ENCODE results near the gene ZNF70.
A peak's percentile ranks its signal among the peaks of the same experiment; 100 is the strongest.

Gene ZNF70

GRCh38 chr22:23750714-23751440, at the start of gene ZNF70:
Gene ZNF70, minus strand, starts transcription at chr22:23751112. Its CDS starts 5,972 bp downstream, at chr22:23745140.
- H3K27ac ChIP-seq (ENCODE audit: low read depth, low read length, poor library complexity, severe bottlenecking): peak within 1 kb of the TSS; percentile 94
- no peaks in the 10 kb centered on the region for H3K9me2 ChIP-seq (ENCODE audit: low read depth, low read length)
- H3K9ac ChIP-seq (ENCODE audit: low read length): peak within 1 kb of the TSS; percentile 97
- H3F3A ChIP-seq (ENCODE audit: insufficient read depth, low read length): peaks cover 4% of the 10 kb centered on the region; the same call in 1 of the 2 replicates
- H3K36me3 ChIP-seq (ENCODE audit: insufficient read depth, low read length): no peaks in the 10 kb centered on the region
- peak; percentile 27; the same call in 1 of the 2 replicates for TF ChIP-seq CTCF (IDR thresholded peaks at IDR 0.05; ENCODE audit: low read length)
- no peak for TF ChIP-seq EZH2 (IDR thresholded peaks at IDR 0.05; ENCODE audit: borderline replicate concordance, low read length)
- H3K4me1 ChIP-seq (ENCODE audit: insufficient read depth, low read length, severe bottlenecking): peaks cover 57% of the 10 kb centered on the region
- no peak within 1 kb of the TSS for H2AFZ ChIP-seq (ENCODE audit: low read length)
- peak within 1 kb of the TSS; percentile 98 for H3K4me2 ChIP-seq (ENCODE audit: low read length)
- H3K79me2 ChIP-seq (ENCODE audit: insufficient read depth, low read length): no peaks in the 10 kb centered on the region
- H4K20me1 ChIP-seq (ENCODE audit: insufficient read depth, low read length): no peaks in the 10 kb centered on the region
- no peaks in the 10 kb centered on the region for H3K9me3 ChIP-seq (ENCODE audit: low read length)
- peak within 1 kb of the TSS; percentile 94 for H3K4me3 ChIP-seq (ENCODE audit: low read depth, low read length, poor library complexity, severe bottlenecking)
- H3K27me3 ChIP-seq (ENCODE audit: insufficient read depth, low read length): no peaks in the 10 kb centered on the region

GRCh38 chr22:23796461-23796860, 45.5 kb upstream of the ZNF70 start:
- H3K27ac ChIP-seq (ENCODE audit: low read depth, low read length, poor library complexity, severe bottlenecking): no peak overlapping the region
- H3K4me2 ChIP-seq (ENCODE audit: low read length): no peak overlapping the region
- peaks cover 7% of the 10 kb centered on the region for H3K79me2 ChIP-seq (ENCODE audit: insufficient read depth, low read length)
- H3K36me3 ChIP-seq (ENCODE audit: insufficient read depth, low read length): peaks cover 68% of the 10 kb centered on the region
- no peak overlapping the region for H3K4me3 ChIP-seq (ENCODE audit: low read depth, low read length, poor library complexity, severe bottlenecking)
- no peak overlapping the region for H3K9ac ChIP-seq (ENCODE audit: low read length)
- no peaks in the 10 kb centered on the region for H3K27me3 ChIP-seq (ENCODE audit: insufficient read depth, low read length)
- H3K9me3 ChIP-seq (ENCODE audit: low read length): no peaks in the 10 kb centered on the region
- TF ChIP-seq EZH2 (IDR thresholded peaks at IDR 0.05; ENCODE audit: borderline replicate concordance, low read length) (no peak), CTCF (IDR thresholded peaks at IDR 0.05; ENCODE audit: low read length) (no peak)
- H3K9me2 ChIP-seq (ENCODE audit: low read depth, low read length): no peaks in the 10 kb centered on the region
- peaks cover 33% of the 10 kb centered on the region for H3K4me1 ChIP-seq (ENCODE audit: insufficient read depth, low read length, severe bottlenecking)
- no peak overlapping the region for H2AFZ ChIP-seq (ENCODE audit: low read length)
- peaks cover 13% of the 10 kb centered on the region; the same call in 1 of the 2 replicates for H3F3A ChIP-seq (ENCODE audit: insufficient read depth, low read length)
- no peaks in the 10 kb centered on the region for H4K20me1 ChIP-seq (ENCODE audit: insufficient read depth, low read length)

GRCh38 chr22:23793326-23793725, 42.4 kb upstream of the ZNF70 start:
- H3F3A ChIP-seq (ENCODE audit: insufficient read depth, low read length): peaks cover 6% of the 10 kb centered on the region; the same call in 1 of the 2 replicates
- H3K9me3 ChIP-seq (ENCODE audit: low read length): no peaks in the 10 kb centered on the region
- H3K9me2 ChIP-seq (ENCODE audit: low read depth, low read length): no peaks in the 10 kb centered on the region
- H3K27me3 ChIP-seq (ENCODE audit: insufficient read depth, low read length): no peaks in the 10 kb centered on the region
- no peak for TF ChIP-seq EZH2 (IDR thresholded peaks at IDR 0.05; ENCODE audit: borderline replicate concordance, low read length)
- no peak for TF ChIP-seq CTCF (IDR thresholded peaks at IDR 0.05; ENCODE audit: low read length)
- no peaks in the 10 kb centered on the region for H4K20me1 ChIP-seq (ENCODE audit: insufficient read depth, low read length)
- no peak overlapping the region for H3K9ac ChIP-seq (ENCODE audit: low read length)
- H3K4me1 ChIP-seq (ENCODE audit: insufficient read depth, low read length, severe bottlenecking): peaks cover 22% of the 10 kb centered on the region
- H3K4me3 ChIP-seq (ENCODE audit: low read depth, low read length, poor library complexity, severe bottlenecking): no peak overlapping the region
- H2AFZ ChIP-seq (ENCODE audit: low read length): no peak overlapping the region
- peaks cover 63% of the 10 kb centered on the region for H3K36me3 ChIP-seq (ENCODE audit: insufficient read depth, low read length)
- H3K4me2 ChIP-seq (ENCODE audit: low read length): no peak overlapping the region
- peaks cover 37% of the 10 kb centered on the region for H3K79me2 ChIP-seq (ENCODE audit: insufficient read depth, low read length)
- no peak overlapping the region for H3K27ac ChIP-seq (ENCODE audit: low read depth, low read length, poor library complexity, severe bottlenecking)
